Cardiac septum (tissue), 1 donor: ENCODE measurements around the gene TCEANC. TPM values are rescaled to one million over a fixed set of nuclear protein-coding genes. Genes with fewer than 3 reads are reported as not detected.

Source experiments
- DNase-seq: peaks from one replicate; pipeline ENCODE4 v3.0.0-alpha.2; 2020; ENCODE audit warnings: low spot score
- intact Hi-C: fragments of 100-400 bp; cut with DNase I; formaldehyde crosslinking; loops from one replicate; pipeline ENCODE4 v1.14.0; 2022
- total RNA-seq: library from RNA; stranded (reverse); fragmentation: NEBNext Ultra II Directional; extraction: Animal tissue kit (Norgen Biotek cat#: 25700); gene quantifications from one replicate; pipeline ENCODE4 v1.2.1, GENCODE V29; 2021
- donor health status: DM: no; HTN: no; CAD: no.

TCEANC gene
- total RNA-seq, 1 donor from 2014 or later: 6.4 TPM

GRCh38 chrX:13711141-13711540 lies 58.2 kb downstream of the TCEANC start:
- intact Hi-C loops: no loop called here
- DNase-seq: no peak

Other genes with a start within 250 kb of the TCEANC start
- 0.24 TPM for gene EGFL6, start 83.5 kb upstream of the TCEANC start, total RNA-seq
- gene RAB9A, start 36.0 kb downstream of the TCEANC start, total RNA-seq: 28.2 TPM
- gene TRAPPC2, start 81.5 kb downstream of the TCEANC start, total RNA-seq: 9.9 TPM
- 12.8 TPM for gene OFD1, start 81.6 kb downstream of the TCEANC start, total RNA-seq
- gene GPM6B, start 164.0 kb downstream of the TCEANC start, total RNA-seq: 2.0 TPM